HepG2 (cell line): ENCODE results near the gene IFNB1. TPM values are rescaled to one million over a fixed set of nuclear protein-coding genes. Genes with fewer than 3 reads are reported as not detected.

Experiments used
- ATAC-seq: fragments of 200-7000 bp; cut with Tn5 transposase; 3 replicates; pipeline ENCODE4 v1.9.1; 2020; ENCODE audit warnings: mild to moderate bottlenecking, moderate library complexity
- BruUV-seq: library from RNA; stranded (reverse); fragments of 400-500 nt; replicated peaks from 2 replicates; lab custom pipeline; 2021; lab: Mats Ljungman, UMichigan
- CTCF ChIA-PET: fragments of 300-600 bp; formaldehyde crosslinking; extraction: SDS; loops from one replicate; lab custom pipeline; 2021; ENCODE audit warnings: low total read pairs, inconsistent platforms, low intra/inter-chr PET ratio; lab: Yijun Ruan, JAX
- POLR2A ChIA-PET: fragments of 350-600 bp; sonication (Branson Sonifier 250); formaldehyde crosslinking; loops from one replicate; lab custom pipeline; 2020; ENCODE audit warnings: antibody characterized with exemption, inconsistent platforms; lab: Yijun Ruan, JAX
- DNase-seq: peaks from one replicate; pipeline ENCODE4 v3.0.0-alpha.2; 2015; ENCODE audit warnings: low spot score
- FAIRE-seq: peaks from 3 replicates; lab custom pipeline; 2011; peaks lifted over from hg19 to GRCh38; lab: Jason Lieb, UNC
- H2AFZ ChIP-seq: one replicate; pipeline ENCODE4 v1.6.1; 2011; ENCODE audit warnings: low read length, inconsistent platforms
- H3K27ac ChIP-seq: fragments of 300-600 bp; 3 replicates; pipeline ENCODE4 v1.8.0; 2011; ENCODE audit warnings: mixed run types, mild to moderate bottlenecking, mixed read lengths, low read length, inconsistent platforms; ENCODE audit not compliant: insufficient read depth; ENCODE audit errors: extremely low read length
- H3K27me3 ChIP-seq, 2 experiments: fragments of 200-600 bp in 1 of 2; 2 replicates in 1 of 2; 3 replicates in 1 of 2; pipeline versions ENCODE4 v1.6.0 to v1.8.0; 2011; ENCODE audit warnings: low read length in 2 of 2, mild to moderate bottlenecking in 2 of 2, moderate library complexity in 2 of 2, inconsistent platforms in 1 of 2; ENCODE audit not compliant: insufficient read depth in 2 of 2, control insufficient read depth in 1 of 2
- H3K36me3 ChIP-seq, 2 experiments: fragments of 200-600 bp in 1 of 2; replicated peaks in 1 of 2; 2 replicates in 1 of 2; 3 replicates in 1 of 2; pipeline versions ENCODE4 v1.5.1 to v1.8.0; 2011; ENCODE audit warnings: low read length in 2 of 2, inconsistent platforms in 1 of 2; ENCODE audit not compliant: insufficient read depth in 2 of 2, control insufficient read depth in 1 of 2
- H3K4me1 ChIP-seq: 2 replicates; pipeline ENCODE4 v1.5.1; 2012; ENCODE audit warnings: low read length, inconsistent platforms; ENCODE audit not compliant: insufficient read depth
- H3K4me2 ChIP-seq: 2 replicates; pipeline ENCODE4 v1.6.0; 2011; ENCODE audit warnings: low read depth, low read length, inconsistent platforms
- H3K4me3 ChIP-seq, 3 experiments: fragments of 200-600 bp in 1 of 3; sonication (generic), shearing (Covaris generic) in 1 of 3; replicated peaks in 1 of 3; 2 replicates each; pipeline ENCODE4 v1.5.1; 2011 to 2016; ENCODE audit warnings: low read length in 3 of 3, inconsistent platforms in 2 of 3, low read depth in 2 of 3, mild to moderate bottlenecking in 2 of 3, control low read depth in 1 of 3, mixed read lengths in 1 of 3; ENCODE audit not compliant: insufficient read depth in 1 of 3
- H3K79me2 ChIP-seq: one replicate; pipeline ENCODE4 v1.6.1; 2011; ENCODE audit warnings: low read length, inconsistent platforms; ENCODE audit not compliant: insufficient read depth
- H3K9ac ChIP-seq: 2 replicates; pipeline ENCODE4 v1.6.0; 2011; ENCODE audit warnings: mild to moderate bottlenecking, low read depth, low read length, inconsistent platforms; ENCODE audit not compliant: insufficient read depth
- H3K9me3 ChIP-seq: 2 replicates; pipeline ENCODE4 v1.5.1; 2012; ENCODE audit warnings: mild to moderate bottlenecking, low read length
- H4K20me1 ChIP-seq: 2 replicates; pipeline ENCODE4 v1.6.0; 2011; ENCODE audit warnings: inconsistent platforms, mild to moderate bottlenecking, low read length, moderate library complexity; ENCODE audit not compliant: insufficient read depth
- KDM5B ChIP-seq: sonication (generic); formaldehyde crosslinking; IDR thresholded peaks from 2 replicates; pipeline ENCODE4 v1.4.0; 2020; ENCODE audit warnings: missing genetic modification reagents, mild to moderate bottlenecking, borderline replicate concordance
- MAFK ChIP-seq, 2 experiments: IDR thresholded peaks in 1 of 2; conservative IDR thresholded peaks in 1 of 2; 2 replicates each; pipeline ENCODE4 v1.6.1; 2011; ENCODE audit warnings: improper control_type of control experiment in 2 of 2, low read length in 2 of 2
- REXO4 ChIP-seq: sonication (generic); formaldehyde crosslinking; IDR thresholded peaks from 2 replicates; pipeline ENCODE4 v1.8.0; 2022; ENCODE audit warnings: missing genetic modification reagents, mild to moderate bottlenecking, borderline replicate concordance
- SMAD1 ChIP-seq: sonication (generic); formaldehyde crosslinking; IDR thresholded peaks from 2 replicates; pipeline ENCODE4 v1.4.0; 2020; ENCODE audit warnings: missing genetic modification reagents, low read depth, mild to moderate bottlenecking, borderline replicate concordance
- ZNF382 ChIP-seq: sonication (generic); formaldehyde crosslinking; IDR thresholded peaks from 2 replicates; pipeline ENCODE4 v1.5.0; 2020; ENCODE audit warnings: missing genetic modification reagents, mild to moderate bottlenecking, borderline replicate concordance
- WGBS: methylation state at CpG from one replicate; pipeline ENCODE4 v1.1.6; 2017; ENCODE audit warnings: low lambda C conversion rate; 5-methylcytosine and 5-hydroxymethylcytosine counted together
- in situ Hi-C: cut with HindIII; loops from 2 replicates; pipeline ENCODE4 v1.10.0; 2017; ENCODE audit warnings: low pct_unique_long_range_greater_than_20kb; ENCODE audit not compliant: extremely low pct_ligation_motif_present
- intact Hi-C: fragments of 100-400 bp; cut with micrococcal nuclease; formaldehyde crosslinking; loops from one replicate; pipeline ENCODE4 v1.10.0; 2022; ENCODE audit not compliant: unreplicated experiment
- polyA plus RNA-seq, 8 experiments: library from polyadenylated mRNA; depleted of rRNA in 3 of 8; stranded (reverse) in 7 of 8; unstranded in 1 of 8; fragments of >200 nt; fragmentation: Illumina TruSeq in 4 of 8; extraction: Trizol in 4 of 8; gene quantifications; 2 replicates each; pipeline versions ENCODE4 v1.2.1 to v1.2.3, GENCODE V29; 2011 to 2016; ENCODE audit warnings: low read depth in 4 of 8, missing spikeins in 1 of 8, mixed read lengths in 1 of 8; ENCODE audit not compliant: insufficient read depth in 1 of 8
- total RNA-seq, 5 experiments: library from RNA; depleted of rRNA; stranded (reverse); fragments of >200 nt; fragmentation: Illumina TruSeq; extraction: Trizol; gene quantifications; 2 replicates each; pipeline ENCODE4 v1.2.3, GENCODE V29; 2016; ENCODE audit warnings: low read depth in 1 of 5
- TF ChIP-seq, protein P1 (sequence below): sonication (generic); formaldehyde crosslinking; IDR thresholded peaks from 2 replicates; pipeline ENCODE4 v1.4.0; 2020; ENCODE audit warnings: missing genetic modification reagents
- TF ChIP-seq, protein P2 (sequence below): sonication (generic); formaldehyde crosslinking; conservative IDR thresholded peaks from 2 replicates; pipeline ENCODE4 v1.4.0; 2020; ENCODE audit warnings: missing genetic modification reagents

The IFNB1 gene
- total and polyA plus RNA-seq, 2 of the 13 experiments (the other 11 are each of a cell fraction or from before 2014, with no cell fraction given): not detected

DNA sequence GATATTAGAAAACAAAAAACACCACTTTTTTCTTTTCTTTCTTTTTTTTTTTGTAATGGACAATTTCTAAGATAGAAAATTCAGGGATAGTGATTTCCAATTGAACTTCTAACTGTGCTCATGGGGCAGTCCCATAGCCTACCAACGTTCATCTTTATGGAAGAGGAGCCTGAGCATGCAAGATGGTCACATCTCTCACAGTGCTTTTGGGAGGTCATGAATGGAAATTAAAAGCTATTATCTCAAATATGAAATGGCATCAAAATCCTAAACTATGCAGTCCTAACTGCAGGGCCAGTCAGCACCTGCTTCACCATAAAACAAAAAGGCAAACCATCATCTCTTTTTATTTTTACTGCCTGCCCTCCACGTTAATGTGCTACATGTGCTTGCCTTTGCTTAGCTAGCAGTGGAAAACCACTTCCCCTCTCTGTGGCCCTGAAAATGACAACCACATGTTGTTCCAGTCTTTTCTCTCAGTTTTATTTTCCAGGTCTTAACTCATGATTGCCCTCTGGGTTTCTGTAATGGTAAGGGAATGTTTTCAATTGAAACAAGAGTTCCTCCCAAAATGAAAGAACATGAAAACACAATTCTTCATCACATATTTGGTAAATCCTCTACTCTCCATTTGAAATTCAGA is 16.7 kb downstream of the IFNB1 start:
- TF ChIP-seq KDM5B (no peak), ZNF382 (CRISPR knock-in tag) (no peak), SMAD1 (CRISPR knock-in tag) (no peak), MAFK (conservative IDR thresholded peaks at IDR 0.05 in 1 of 2, IDR thresholded peaks at IDR 0.05 in 1 of 2; ENCODE audit: low read length in 2 of 2) (no peak), REXO4 (CRISPR knock-in tag) (no peak)
- TF ChIP-seq, protein P1, sequence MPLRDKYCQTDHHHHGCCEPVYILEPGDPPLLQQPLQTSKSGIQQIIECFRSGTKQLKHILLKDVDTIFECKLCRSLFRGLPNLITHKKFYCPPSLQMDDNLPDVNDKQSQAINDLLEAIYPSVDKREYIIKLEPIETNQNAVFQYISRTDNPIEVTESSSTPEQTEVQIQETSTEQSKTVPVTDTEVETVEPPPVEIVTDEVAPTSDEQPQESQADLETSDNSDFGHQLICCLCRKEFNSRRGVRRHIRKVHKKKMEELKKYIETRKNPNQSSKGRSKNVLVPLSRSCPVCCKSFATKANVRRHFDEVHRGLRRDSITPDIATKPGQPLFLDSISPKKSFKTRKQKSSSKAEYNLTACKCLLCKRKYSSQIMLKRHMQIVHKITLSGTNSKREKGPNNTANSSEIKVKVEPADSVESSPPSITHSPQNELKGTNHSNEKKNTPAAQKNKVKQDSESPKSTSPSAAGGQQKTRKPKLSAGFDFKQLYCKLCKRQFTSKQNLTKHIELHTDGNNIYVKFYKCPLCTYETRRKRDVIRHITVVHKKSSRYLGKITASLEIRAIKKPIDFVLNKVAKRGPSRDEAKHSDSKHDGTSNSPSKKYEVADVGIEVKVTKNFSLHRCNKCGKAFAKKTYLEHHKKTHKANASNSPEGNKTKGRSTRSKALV (CRISPR knock-in tag): no peak
- TF ChIP-seq, protein P2, sequence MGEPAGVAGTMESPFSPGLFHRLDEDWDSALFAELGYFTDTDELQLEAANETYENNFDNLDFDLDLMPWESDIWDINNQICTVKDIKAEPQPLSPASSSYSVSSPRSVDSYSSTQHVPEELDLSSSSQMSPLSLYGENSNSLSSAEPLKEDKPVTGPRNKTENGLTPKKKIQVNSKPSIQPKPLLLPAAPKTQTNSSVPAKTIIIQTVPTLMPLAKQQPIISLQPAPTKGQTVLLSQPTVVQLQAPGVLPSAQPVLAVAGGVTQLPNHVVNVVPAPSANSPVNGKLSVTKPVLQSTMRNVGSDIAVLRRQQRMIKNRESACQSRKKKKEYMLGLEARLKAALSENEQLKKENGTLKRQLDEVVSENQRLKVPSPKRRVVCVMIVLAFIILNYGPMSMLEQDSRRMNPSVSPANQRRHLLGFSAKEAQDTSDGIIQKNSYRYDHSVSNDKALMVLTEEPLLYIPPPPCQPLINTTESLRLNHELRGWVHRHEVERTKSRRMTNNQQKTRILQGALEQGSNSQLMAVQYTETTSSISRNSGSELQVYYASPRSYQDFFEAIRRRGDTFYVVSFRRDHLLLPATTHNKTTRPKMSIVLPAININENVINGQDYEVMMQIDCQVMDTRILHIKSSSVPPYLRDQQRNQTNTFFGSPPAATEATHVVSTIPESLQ (CRISPR knock-in tag): no peak
- TF ChIP-seq, all 625 proteins: peak for 0
- Histone ChIP-seq H3K27me3 (no peaks in the 10 kb centered on the region), H3K79me2 (no peaks in the 10 kb centered on the region), H3K4me3 (no peak overlapping the region), H3K9ac (no peak overlapping the region), H3K27ac (no peak overlapping the region), H3K4me1 (no peaks in the 10 kb centered on the region), H3K9me3 (no peaks in the 10 kb centered on the region), H3K36me3 (no peaks in the 10 kb centered on the region), H3K4me2 (no peak overlapping the region), H2AFZ (no peak overlapping the region), H4K20me1 (no peaks in the 10 kb centered on the region)
- in situ Hi-C loops (no loop called here), intact Hi-C loops (no loop called here)
- DNase-seq: no peak
- no TSS peak for BruUV-seq
- ChIA-PET POLR2A (no interaction called here), CTCF (no interaction called here)
- WGBS: 0% methylated on average over 2 of the region's 2 CpGs
- ATAC-seq: no peak
- FAIRE-seq: no peak
